Cardiac fibroblast (primary cell): Measurements from ENCODE around the gene GARIN1A.
"Not testable (repeated sequence)": the region's sequence is repeated elsewhere in the genome, so short reads cannot be mapped to it uniquely, and the experiment has no call there.

Experiments
- DNase-seq, 2 donors: peaks; one replicate each; pipeline versions ENCODE4 v3.0.0 to v3.0.0-alpha.2; 2010; ENCODE audit warnings: low read depth in 2 of 2
- H3K4me3 ChIP-seq, 2 donors: replicated peaks in 1 of 2; 1 replicate in 1 of 2; 2 replicates in 1 of 2; pipeline ENCODE4 v1.5.1; 2011; ENCODE audit warnings: low read depth in 2 of 2, low read length in 2 of 2, mild to moderate bottlenecking in 2 of 2, moderate library complexity in 1 of 2
- TF ChIP-seq, protein P1 (sequence below): IDR thresholded peaks from one replicate; pipeline ENCODE4 v1.5.1; 2011; ENCODE audit warnings: low read depth, mild to moderate bottlenecking, low read length, inconsistent platforms

GARIN1A gene

DNA sequence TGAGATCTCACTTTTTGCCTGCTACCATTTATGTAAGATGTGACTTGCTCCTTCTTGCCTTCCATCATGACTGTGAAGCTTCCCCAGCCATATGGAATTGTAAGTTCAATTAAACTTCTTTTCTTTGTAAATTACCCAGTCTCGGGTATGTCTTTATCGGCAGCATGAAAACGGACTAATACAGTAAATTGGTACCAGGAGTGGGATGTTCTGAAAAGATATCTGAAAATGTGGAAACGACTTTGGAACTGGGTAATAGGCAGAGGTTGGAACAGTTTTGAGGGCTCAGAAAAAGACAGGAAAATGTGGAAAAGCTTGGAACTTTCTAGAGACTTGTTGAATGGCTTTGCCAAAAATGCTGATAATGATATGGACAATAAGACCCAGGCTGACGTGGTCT is 10.6 kb upstream of the GARIN1A start:
- H3K4me3 ChIP-seq = no peak overlapping the region
- TF ChIP-seq, protein P1, sequence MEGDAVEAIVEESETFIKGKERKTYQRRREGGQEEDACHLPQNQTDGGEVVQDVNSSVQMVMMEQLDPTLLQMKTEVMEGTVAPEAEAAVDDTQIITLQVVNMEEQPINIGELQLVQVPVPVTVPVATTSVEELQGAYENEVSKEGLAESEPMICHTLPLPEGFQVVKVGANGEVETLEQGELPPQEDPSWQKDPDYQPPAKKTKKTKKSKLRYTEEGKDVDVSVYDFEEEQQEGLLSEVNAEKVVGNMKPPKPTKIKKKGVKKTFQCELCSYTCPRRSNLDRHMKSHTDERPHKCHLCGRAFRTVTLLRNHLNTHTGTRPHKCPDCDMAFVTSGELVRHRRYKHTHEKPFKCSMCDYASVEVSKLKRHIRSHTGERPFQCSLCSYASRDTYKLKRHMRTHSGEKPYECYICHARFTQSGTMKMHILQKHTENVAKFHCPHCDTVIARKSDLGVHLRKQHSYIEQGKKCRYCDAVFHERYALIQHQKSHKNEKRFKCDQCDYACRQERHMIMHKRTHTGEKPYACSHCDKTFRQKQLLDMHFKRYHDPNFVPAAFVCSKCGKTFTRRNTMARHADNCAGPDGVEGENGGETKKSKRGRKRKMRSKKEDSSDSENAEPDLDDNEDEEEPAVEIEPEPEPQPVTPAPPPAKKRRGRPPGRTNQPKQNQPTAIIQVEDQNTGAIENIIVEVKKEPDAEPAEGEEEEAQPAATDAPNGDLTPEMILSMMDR = no peak
- no peak for DNase-seq

DNA sequence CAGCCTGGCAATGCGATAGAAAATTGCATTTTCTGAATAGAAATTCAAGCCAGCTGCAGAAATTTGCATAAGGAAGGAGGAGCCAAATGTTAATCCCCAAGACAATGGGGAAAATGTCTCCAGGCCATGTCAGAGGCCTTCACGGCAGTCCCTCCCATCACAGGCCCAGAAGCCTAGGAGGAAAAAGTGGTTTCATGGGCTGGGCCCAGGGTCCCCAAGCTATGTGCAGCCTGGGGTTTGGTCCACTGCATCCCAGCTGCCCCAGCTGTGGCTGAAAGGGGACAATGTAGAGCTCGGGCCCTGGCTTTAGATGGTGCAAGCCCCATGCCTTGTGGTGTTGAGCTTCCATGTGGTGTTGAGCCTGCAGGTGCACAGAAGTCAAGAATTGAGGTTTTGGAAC is 10.0 kb upstream of the GARIN1A start:
- no peak overlapping the region for H3K4me3 ChIP-seq
- TF ChIP-seq, protein P1 = no peak
- no peak for DNase-seq

GRCh38 chr7:128663223-128663622 is 8.9 kb upstream of the GARIN1A start:
- H3K4me3 ChIP-seq, DNase-seq: not testable (repeated sequence)

- peak in 1 of 2 donors; percentile 5 for DNase-seq
- TF ChIP-seq, protein P1 = no peak
- H3K4me3 ChIP-seq = no peak overlapping the region
Observed at GRCh38 chr7:128665057-128665456, 7.0 kb upstream of the GARIN1A start.

- DNase-seq = peak; percentile 19 to 54
- H3K4me3 ChIP-seq = no peak overlapping the region
- TF ChIP-seq, protein P1 = peak; percentile 33
Observed at GRCh38 chr7:128666200-128666599, 5.9 kb upstream of the GARIN1A start.

DNA sequence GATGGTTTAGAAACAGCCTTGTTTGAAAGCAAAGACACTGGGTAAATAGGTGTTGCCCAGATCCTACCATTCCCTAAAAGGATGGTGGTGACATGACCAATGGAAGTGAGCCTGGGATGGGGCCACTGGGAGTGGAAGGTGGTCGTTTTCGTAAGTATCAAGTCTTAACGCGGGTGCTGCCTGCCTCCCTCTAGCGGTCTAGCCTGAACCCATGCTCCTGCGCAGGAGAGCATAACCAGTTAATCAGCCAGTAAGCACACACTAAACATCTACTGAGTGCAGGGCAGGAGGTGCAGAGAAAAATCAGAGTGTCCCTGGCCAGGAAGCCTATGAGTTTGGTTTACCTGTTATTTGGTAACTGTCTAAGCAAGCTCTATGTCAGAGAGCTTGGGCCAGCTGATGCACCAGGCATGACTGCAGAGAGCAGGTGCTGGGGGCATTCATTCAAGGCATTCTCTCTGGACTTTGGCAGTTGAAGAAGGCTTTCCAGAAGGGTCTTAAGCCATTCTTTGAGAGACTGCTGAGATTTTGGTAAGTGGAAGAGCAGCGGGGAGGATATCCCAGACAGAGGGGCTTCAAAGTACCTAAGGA is 930 bp downstream of the GARIN1A start:
- TF ChIP-seq, protein P1 = peak; percentile 60
- peak; percentile 34 to 36 for DNase-seq
- H3K4me3 ChIP-seq = no peak overlapping the region

DNA sequence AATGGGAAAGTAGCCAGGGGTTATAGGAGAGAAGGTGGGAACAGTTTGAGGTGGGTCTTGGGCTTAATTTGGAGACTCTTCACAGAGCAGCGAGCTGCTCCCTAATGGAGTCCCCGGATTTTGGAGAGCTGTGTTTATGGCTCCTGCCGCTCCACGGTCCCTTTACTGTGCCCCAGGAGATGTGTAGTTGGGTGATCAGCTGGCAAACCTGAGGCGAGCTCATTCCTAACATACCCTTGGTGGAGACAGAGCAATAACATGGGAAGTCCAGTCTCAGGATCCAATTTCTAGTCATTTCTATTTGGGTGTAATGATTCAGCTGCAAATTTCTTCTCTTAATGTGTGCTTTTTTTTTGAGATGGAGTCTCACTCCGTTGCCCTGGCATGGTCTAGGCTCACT is 1.5 kb downstream of the GARIN1A start:
- TF ChIP-seq, protein P1 = no peak
- no peak for DNase-seq
- H3K4me3 ChIP-seq = no peak overlapping the region
